Progenitor cell of endocrine pancreas (in vitro differentiated cells): Measurements from ENCODE around the gene TPP1. TPM values are rescaled to one million over a fixed set of nuclear protein-coding genes. Genes with fewer than 3 reads are reported as not detected.

ENCODE experiments used
- DNase-seq: peaks from one replicate; pipeline ENCODE4 v3.0.0; 2021; ENCODE audit warnings: low spot score; ENCODE audit not compliant: unreplicated experiment
- H3K27ac Mint-ChIP-seq: 2 replicates; pipeline ENCODE4 v1.8.0; 2021; ENCODE audit warnings: mild to moderate bottlenecking, moderate library complexity, mixed read lengths
- H3K27me3 Mint-ChIP-seq: 2 replicates; pipeline ENCODE4 v1.8.0; 2021; ENCODE audit warnings: mixed read lengths
- H3K36me3 Mint-ChIP-seq: 2 replicates; pipeline ENCODE4 v1.8.0; 2022; ENCODE audit warnings: mixed read lengths; ENCODE audit not compliant: insufficient read depth
- H3K4me1 Mint-ChIP-seq: 2 replicates; pipeline ENCODE4 v1.8.0; 2021; ENCODE audit warnings: low read depth, mixed read lengths
- H3K4me3 Mint-ChIP-seq: 2 replicates; pipeline ENCODE4 v1.8.0; 2021; ENCODE audit warnings: low read depth, mild to moderate bottlenecking, moderate library complexity, mixed read lengths
- H3K9me3 Mint-ChIP-seq: 2 replicates; pipeline ENCODE4 v1.8.0; 2021; ENCODE audit warnings: low read depth, mixed read lengths
- total RNA-seq: library from RNA; stranded (reverse); gene quantifications from 2 replicates; pipeline ENCODE4 v1.2.1, GENCODE V29; 2021
- TF ChIP-seq, protein P1 (sequence below): fragments of 200-600 bp; sonication (generic); IDR thresholded peaks from one replicate; pipeline ENCODE4 v1.5.0; 2021; ENCODE audit warnings: antibody characterized with exemption, mild to moderate bottlenecking; ENCODE audit not compliant: unreplicated experiment

Gene TPP1
- total RNA-seq, 1 donor from 2014 or later, result 59.9 TPM

DNA sequence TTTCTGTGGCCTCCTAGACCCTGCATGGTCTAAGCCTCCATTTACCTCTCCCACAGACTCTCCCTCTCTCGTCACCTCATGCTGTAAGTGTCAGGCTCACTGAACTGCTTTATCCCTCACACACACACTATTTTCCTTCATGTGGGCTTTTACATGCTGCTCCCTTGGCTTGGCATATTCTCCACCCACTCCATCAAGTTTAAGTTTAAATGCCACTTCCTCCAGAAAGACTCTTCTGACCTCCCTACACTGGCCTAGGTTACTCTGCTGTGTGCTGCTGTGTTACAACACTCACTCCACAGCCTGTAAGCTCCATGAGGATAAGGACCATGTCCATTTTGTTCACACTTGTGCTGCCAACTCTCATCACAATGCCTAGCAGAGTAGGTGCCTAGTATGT is 33.9 kb upstream of the TPP1 start:
- Mint-ChIP-seq H3K27ac (no peak overlapping the region), H3K4me1 (no peaks in the 10 kb centered on the region), H3K9me3 (no peaks in the 10 kb centered on the region), H3K27me3 (peaks cover 11% of the 10 kb centered on the region), H3K4me3 (no peak overlapping the region), H3K36me3 (no peaks in the 10 kb centered on the region)
- TF ChIP-seq, protein P1, sequence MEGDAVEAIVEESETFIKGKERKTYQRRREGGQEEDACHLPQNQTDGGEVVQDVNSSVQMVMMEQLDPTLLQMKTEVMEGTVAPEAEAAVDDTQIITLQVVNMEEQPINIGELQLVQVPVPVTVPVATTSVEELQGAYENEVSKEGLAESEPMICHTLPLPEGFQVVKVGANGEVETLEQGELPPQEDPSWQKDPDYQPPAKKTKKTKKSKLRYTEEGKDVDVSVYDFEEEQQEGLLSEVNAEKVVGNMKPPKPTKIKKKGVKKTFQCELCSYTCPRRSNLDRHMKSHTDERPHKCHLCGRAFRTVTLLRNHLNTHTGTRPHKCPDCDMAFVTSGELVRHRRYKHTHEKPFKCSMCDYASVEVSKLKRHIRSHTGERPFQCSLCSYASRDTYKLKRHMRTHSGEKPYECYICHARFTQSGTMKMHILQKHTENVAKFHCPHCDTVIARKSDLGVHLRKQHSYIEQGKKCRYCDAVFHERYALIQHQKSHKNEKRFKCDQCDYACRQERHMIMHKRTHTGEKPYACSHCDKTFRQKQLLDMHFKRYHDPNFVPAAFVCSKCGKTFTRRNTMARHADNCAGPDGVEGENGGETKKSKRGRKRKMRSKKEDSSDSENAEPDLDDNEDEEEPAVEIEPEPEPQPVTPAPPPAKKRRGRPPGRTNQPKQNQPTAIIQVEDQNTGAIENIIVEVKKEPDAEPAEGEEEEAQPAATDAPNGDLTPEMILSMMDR, result no peak
- DNase-seq, result no peak

DNA sequence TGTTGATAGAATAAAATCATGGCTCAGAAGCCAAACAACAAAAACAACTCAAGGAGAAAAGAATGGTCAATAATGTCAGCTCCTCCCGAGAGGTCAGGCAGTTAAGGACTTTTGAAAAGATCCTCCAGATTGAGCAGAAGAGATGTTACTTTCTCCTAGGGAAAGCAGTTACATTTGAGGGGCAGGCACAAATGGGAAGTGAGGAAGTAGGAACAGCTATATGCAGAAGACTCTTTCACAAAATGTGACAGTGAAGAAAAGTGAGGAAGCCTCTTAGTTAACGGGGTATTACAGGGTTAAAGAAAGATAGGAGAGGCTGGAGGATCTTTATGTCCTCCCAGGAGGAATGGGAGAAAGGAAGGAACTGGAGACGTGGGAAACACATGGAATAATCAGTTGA is 33.0 kb upstream of the TPP1 start:
- DNase-seq, result no peak
- Mint-ChIP-seq H3K4me3 (no peak overlapping the region), H3K36me3 (no peaks in the 10 kb centered on the region), H3K4me1 (no peaks in the 10 kb centered on the region), H3K27me3 (peaks cover 11% of the 10 kb centered on the region), H3K9me3 (no peaks in the 10 kb centered on the region), H3K27ac (no peak overlapping the region)
- TF ChIP-seq, protein P1, result no peak

DNA sequence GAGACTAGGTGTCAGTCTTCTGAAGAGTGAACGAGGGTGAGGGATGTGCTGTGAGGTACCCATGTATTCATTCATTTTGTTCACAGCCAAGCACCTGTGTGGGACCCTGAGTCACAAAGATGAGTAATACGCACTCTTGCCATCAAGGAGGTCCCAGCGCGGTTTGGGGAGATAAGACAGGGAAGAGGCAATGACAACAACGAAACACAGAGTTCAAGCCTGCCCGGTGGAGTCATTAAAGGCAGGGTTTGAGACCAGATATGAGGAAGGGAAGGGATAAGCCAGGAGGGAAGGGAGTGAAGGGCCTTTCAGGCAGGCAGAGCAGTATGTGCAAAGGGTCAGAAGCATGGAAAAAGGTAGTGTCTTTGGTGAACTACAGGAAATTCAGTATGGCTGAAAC is 31.8 kb upstream of the TPP1 start:
- DNase-seq, result no peak
- H3K27ac Mint-ChIP-seq, result no peak overlapping the region
- no peaks in the 10 kb centered on the region for H3K4me1 Mint-ChIP-seq
- no peaks in the 10 kb centered on the region for H3K36me3 Mint-ChIP-seq
- H3K4me3 Mint-ChIP-seq, result no peak overlapping the region
- H3K9me3 Mint-ChIP-seq, result no peaks in the 10 kb centered on the region
- TF ChIP-seq, protein P1, result no peak
- no peaks in the 10 kb centered on the region for H3K27me3 Mint-ChIP-seq

DNA sequence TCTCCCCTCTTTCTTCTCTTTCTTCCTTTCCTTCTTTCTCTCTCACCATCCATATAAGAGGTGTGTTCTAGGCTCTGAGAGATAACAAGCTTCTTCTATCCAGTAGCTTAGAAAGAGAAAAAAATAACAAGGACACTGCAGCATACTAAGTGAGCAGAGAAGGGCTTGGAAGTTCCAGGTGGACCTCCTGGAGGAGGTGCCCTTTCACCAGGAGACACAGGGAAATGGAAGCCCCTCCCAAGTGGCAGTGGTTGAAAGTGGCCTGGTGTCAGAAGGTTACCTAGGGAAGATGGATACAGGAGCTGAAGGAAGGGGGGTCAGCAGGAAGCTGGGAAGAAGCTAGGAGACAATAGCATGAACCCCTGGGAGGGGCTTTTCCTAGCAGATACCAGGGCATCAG is 30.9 kb upstream of the TPP1 start:
- peaks cover 8% of the 10 kb centered on the region for H3K4me1 Mint-ChIP-seq
- H3K27me3 Mint-ChIP-seq, result no peaks in the 10 kb centered on the region
- no peak overlapping the region for H3K4me3 Mint-ChIP-seq
- no peaks in the 10 kb centered on the region for H3K36me3 Mint-ChIP-seq
- no peaks in the 10 kb centered on the region for H3K9me3 Mint-ChIP-seq
- no peak for DNase-seq
- TF ChIP-seq, protein P1, result no peak
- H3K27ac Mint-ChIP-seq, result no peak overlapping the region

DNA sequence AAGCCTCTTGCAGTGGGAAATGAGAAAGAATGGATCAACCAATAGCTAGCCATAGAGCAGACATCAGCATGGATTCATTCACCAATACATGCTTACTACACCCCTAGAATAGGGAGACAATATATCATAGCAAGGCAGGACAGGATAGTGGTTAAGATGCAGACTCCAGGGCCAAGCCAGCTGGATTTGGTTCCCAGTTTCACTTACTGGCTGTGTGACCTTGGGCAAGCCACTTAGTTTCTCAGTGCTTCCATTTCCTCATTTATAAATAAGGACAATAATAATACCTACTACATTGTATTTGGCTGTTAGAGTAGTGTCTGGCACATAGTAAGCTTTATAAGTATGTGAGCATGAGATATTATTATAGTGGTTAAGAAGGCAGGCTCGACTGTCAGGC is 29.3 kb upstream of the TPP1 start:
- Mint-ChIP-seq H3K36me3 (no peaks in the 10 kb centered on the region), H3K4me1 (peaks cover 9% of the 10 kb centered on the region), H3K4me3 (no peak overlapping the region), H3K9me3 (no peaks in the 10 kb centered on the region), H3K27ac (no peak overlapping the region), H3K27me3 (no peaks in the 10 kb centered on the region)
- TF ChIP-seq, protein P1, result no peak
- DNase-seq, result no peak
